GM12892 (cell line): Measurements from ENCODE around the gene DPYD.

Experiments used
- POLR2A ChIP-seq: IDR thresholded peaks from 2 replicates; pipeline ENCODE4 v1.6.1; 2011; ENCODE audit warnings: low read depth, low read length, control low read depth
- POLR2AphosphoS5 ChIP-seq: IDR thresholded peaks from 2 replicates; pipeline ENCODE4 v1.6.1; 2011; ENCODE audit warnings: low read depth, low read length, control low read depth
- TAF1 ChIP-seq: IDR thresholded peaks from 2 replicates; pipeline ENCODE4 v1.6.1; 2011; ENCODE audit warnings: low read depth, mild to moderate bottlenecking, control low read depth, low read length, borderline replicate concordance

- TF ChIP-seq TAF1 (no peak), POLR2AphosphoS5 (no peak), POLR2A (no peak)
Observed at GRCh38 chr1:97593192-97593591, 327.6 kb downstream of the DPYD start.
